Measurements from ENCODE around the gene UNC45A.

DNA sequence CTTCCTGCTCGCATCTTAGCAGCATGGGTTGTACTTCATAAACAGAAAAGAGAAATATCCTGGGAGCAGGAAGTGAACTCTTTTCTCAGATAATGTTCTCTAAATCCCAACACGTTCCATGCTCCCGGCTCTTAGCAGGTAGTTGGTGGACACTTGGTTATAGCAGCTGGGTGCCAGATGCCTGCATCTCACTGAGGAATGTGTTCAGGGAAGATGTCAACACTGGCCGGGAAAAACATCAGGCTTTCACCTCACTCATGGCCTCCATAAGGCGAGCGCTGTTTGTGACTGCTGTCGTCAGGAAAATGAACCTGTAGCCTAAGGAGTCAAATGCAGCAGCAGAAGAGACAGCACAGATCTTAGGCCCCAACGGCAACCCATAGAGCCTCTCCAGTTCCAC, 63.7 kb downstream of the UNC45A start:
- TF ChIP-seq POLR2AphosphoS5 (IDR thresholded peaks at IDR 0.05; ENCODE audit: borderline replicate concordance, low read depth, low read length) (no peak), EZH2 (IDR thresholded peaks at IDR 0.05) (no peak), FOXP2 (optimal IDR thresholded peaks at IDR 0.05; ENCODE audit: control extremely low read depth, extremely low read length, insufficient read depth) (no peak)

Measured in SK-N-MC (cell line).